NT2/D1 (cell line): ENCODE measurements around the gene GCNT1.

Experiments used
- DNase-seq: peaks from one replicate; pipeline ENCODE4 v3.0.0-alpha.2; 2011; ENCODE audit warnings: low read depth, low spot score
- H3K27me3 ChIP-seq: 2 replicates; pipeline ENCODE4 v1.6.0; 2011; ENCODE audit warnings: mild to moderate bottlenecking; ENCODE audit not compliant: insufficient read length, insufficient read depth
- H3K36me3 ChIP-seq: 2 replicates; pipeline ENCODE4 v1.6.1; 2011; ENCODE audit warnings: mild to moderate bottlenecking, low read length, mixed read lengths; ENCODE audit not compliant: insufficient read depth, insufficient read length
- H3K4me1 ChIP-seq: 2 replicates; pipeline ENCODE4 v1.5.1; 2011; ENCODE audit not compliant: insufficient read depth, insufficient read length
- H3K4me3 ChIP-seq: 2 replicates; pipeline ENCODE4 v1.5.1; 2011; ENCODE audit warnings: low read depth; ENCODE audit not compliant: insufficient read length
- H3K9ac ChIP-seq: 2 replicates; pipeline ENCODE4 v1.6.0; 2011; ENCODE audit warnings: low read depth; ENCODE audit not compliant: insufficient read length
- H3K9me3 ChIP-seq: 2 replicates; pipeline ENCODE4 v1.5.1; 2011; ENCODE audit warnings: mild to moderate bottlenecking, low read length; ENCODE audit not compliant: insufficient read depth
- SUZ12 ChIP-seq: IDR thresholded peaks from 2 replicates; pipeline ENCODE4 v1.6.1; 2011; ENCODE audit not compliant: insufficient read length, insufficient read depth; ENCODE audit errors: extremely low read depth
- YY1 ChIP-seq: IDR thresholded peaks from 2 replicates; pipeline ENCODE4 v1.6.1; 2011; ENCODE audit not compliant: insufficient read length, insufficient read depth
- ZNF274 ChIP-seq: IDR thresholded peaks from 2 replicates; pipeline ENCODE4 v1.6.1; 2011; ENCODE audit warnings: mild to moderate bottlenecking, low read depth, low read length

The GCNT1 gene

GRCh38 chr9:76444322-76444929, 14.6 kb upstream of the GCNT1 start:
- 0 out of 2 replicates have a peak, but pooled peaks cover 6% of the 10 kb centered on the region for H3K9me3 ChIP-seq
- TF ChIP-seq YY1, result no peak
- no peak for TF ChIP-seq SUZ12
- H3K9ac ChIP-seq, result no peak overlapping the region
- no peaks in the 10 kb centered on the region for H3K27me3 ChIP-seq
- no peaks in the 10 kb centered on the region for H3K36me3 ChIP-seq
- H3K4me3 ChIP-seq, result no peak overlapping the region
- no peaks in the 10 kb centered on the region for H3K4me1 ChIP-seq
- no peak for DNase-seq

- DNase-seq, result no peak
- no peak for TF ChIP-seq YY1
- TF ChIP-seq SUZ12, result no peak
- no peak for TF ChIP-seq ZNF274
- H3K9me3 ChIP-seq, result 0 out of 2 replicates have a peak, but pooled peaks cover 6% of the 10 kb centered on the region
These were observed 13.0 kb upstream of the GCNT1 start for GRCh38 chr9:76445976-76446375.

GRCh38 chr9:76448501-76448900, 10.5 kb upstream of the GCNT1 start:
- no peaks in the 10 kb centered on the region for H3K4me1 ChIP-seq
- H3K9ac ChIP-seq, result no peak overlapping the region
- H3K4me3 ChIP-seq, result no peak overlapping the region
- no peaks in the 10 kb centered on the region for H3K9me3 ChIP-seq
- H3K36me3 ChIP-seq, result no peaks in the 10 kb centered on the region
- DNase-seq, result no peak
- H3K27me3 ChIP-seq, result no peaks in the 10 kb centered on the region
- no peak for TF ChIP-seq YY1

More at GRCh38 chr9:76445976-76446375, 13.0 kb upstream of the GCNT1 start:
- H3K4me3 ChIP-seq, result no peak overlapping the region
- no peaks in the 10 kb centered on the region for H3K36me3 ChIP-seq
- H3K27me3 ChIP-seq, result no peaks in the 10 kb centered on the region
- H3K4me1 ChIP-seq, result no peaks in the 10 kb centered on the region
- H3K9ac ChIP-seq, result no peak overlapping the region

GRCh38 chr9:76451234-76451633, 7.7 kb upstream of the GCNT1 start:
- DNase-seq, result no peak
- no peaks in the 10 kb centered on the region for H3K9me3 ChIP-seq
- no peak overlapping the region for H3K4me3 ChIP-seq
- TF ChIP-seq SUZ12, result no peak
- no peak overlapping the region for H3K9ac ChIP-seq
- no peaks in the 10 kb centered on the region for H3K27me3 ChIP-seq
- no peaks in the 10 kb centered on the region for H3K4me1 ChIP-seq
- H3K36me3 ChIP-seq, result no peaks in the 10 kb centered on the region

- H3K9ac ChIP-seq, result no peak overlapping the region
- TF ChIP-seq SUZ12 (no peak), YY1 (no peak), ZNF274 (no peak)
- no peaks in the 10 kb centered on the region for H3K4me1 ChIP-seq
- no peak overlapping the region for H3K4me3 ChIP-seq
- no peaks in the 10 kb centered on the region for H3K27me3 ChIP-seq
- H3K36me3 ChIP-seq, result no peaks in the 10 kb centered on the region
- DNase-seq, result no peak
- H3K9me3 ChIP-seq, result no peaks in the 10 kb centered on the region
These were observed 6.1 kb upstream of the GCNT1 start for GRCh38 chr9:76452839-76453238.

- DNase-seq, result no peak
- no peak for TF ChIP-seq ZNF274
- no peak for TF ChIP-seq YY1
- TF ChIP-seq SUZ12, result no peak
- Histone ChIP-seq H3K4me1 (no peaks in the 10 kb centered on the region), H3K9me3 (no peaks in the 10 kb centered on the region), H3K27me3 (no peaks in the 10 kb centered on the region), H3K4me3 (no peak overlapping the region), H3K9ac (no peak overlapping the region), H3K36me3 (no peaks in the 10 kb centered on the region)
These were observed 5.2 kb upstream of the GCNT1 start for GRCh38 chr9:76453785-76454184.

- Histone ChIP-seq H3K4me3 (no peak overlapping the region), H3K4me1 (no peaks in the 10 kb centered on the region), H3K9me3 (no peaks in the 10 kb centered on the region), H3K27me3 (peaks cover 2% of the 10 kb centered on the region), H3K9ac (no peak overlapping the region), H3K36me3 (no peaks in the 10 kb centered on the region)
- TF ChIP-seq ZNF274, result no peak
- no peak for TF ChIP-seq YY1
- TF ChIP-seq SUZ12, result no peak
- DNase-seq, result no peak
These were observed 4.7 kb upstream of the GCNT1 start for GRCh38 chr9:76454311-76454710.
